A673 (cell line): ENCODE measurements around the gene TMEM248.

ENCODE experiments used
- CTCF ChIP-seq: fragments of 300-800, 200-600 bp; sonication (generic); conservative IDR thresholded peaks from 2 replicates; pipeline ENCODE4 v1.5.1; 2017; ENCODE audit warnings: low read depth, mild to moderate bottlenecking, antibody characterized with exemption, low read length, moderate library complexity, mixed read lengths
- EZH2 ChIP-seq: fragments of 200-600 bp; sonication (generic); IDR thresholded peaks from 2 replicates; pipeline ENCODE4 v1.6.1; 2017; ENCODE audit warnings: borderline replicate concordance, low read depth, mild to moderate bottlenecking, mixed read lengths, antibody characterized with exemption, low read length; ENCODE audit not compliant: poor library complexity, severe bottlenecking

DNA sequence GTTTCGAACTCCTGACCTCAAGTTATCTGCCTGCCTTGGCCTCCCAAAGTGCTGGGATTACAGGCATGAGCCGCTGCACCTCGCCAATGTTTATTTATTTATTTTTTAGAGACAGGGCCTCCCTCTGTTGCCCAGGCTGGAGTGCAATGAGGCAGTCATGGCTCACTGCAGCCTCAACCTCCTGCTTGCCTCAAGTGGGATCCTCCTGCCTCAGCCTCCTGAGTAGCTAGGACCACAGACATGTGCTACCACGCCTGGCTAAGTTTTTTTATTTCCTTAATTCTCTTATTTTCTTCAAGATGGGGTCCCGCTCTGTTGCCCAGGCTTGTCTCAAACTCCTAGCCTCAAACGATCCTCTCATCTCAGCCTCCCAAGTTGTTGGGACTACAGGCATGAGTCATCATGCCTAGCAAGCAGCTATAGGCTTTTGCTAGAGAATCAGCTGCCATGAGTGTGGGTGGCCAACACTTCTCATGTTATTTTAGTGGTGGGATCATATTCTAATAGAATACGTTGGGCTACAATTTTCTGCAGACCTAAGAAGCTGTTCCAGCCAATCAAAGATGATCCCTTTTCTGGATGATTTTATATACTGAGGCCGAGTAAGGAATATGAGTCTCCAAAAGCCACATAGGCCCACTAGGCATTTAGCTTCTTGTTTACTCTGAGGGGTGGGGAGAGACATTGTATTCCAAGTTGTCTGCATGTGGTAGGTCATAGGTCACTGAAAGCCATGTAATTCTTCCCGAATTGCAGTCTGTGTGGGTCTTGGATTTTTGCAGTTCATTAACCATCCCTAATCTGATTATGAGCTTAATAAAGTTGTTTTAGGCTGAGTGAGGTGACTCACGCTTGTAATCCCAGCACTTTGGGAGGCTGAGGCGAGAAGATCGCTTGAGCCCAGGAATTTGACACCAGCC lies 7.6 kb upstream of the TMEM248 start:
- no peak for TF ChIP-seq CTCF
- TF ChIP-seq EZH2: no peak
